Measurements from ENCODE around the gene ADAMTSL3.

GRCh38 chr15:84003791-84004503, 350.0 kb downstream of the ADAMTSL3 start:
- TF ChIP-seq FOXK2 (IDR thresholded peaks at IDR 0.05) (no peak), SP1 (IDR thresholded peaks at IDR 0.05) (no peak), ELF4 (IDR thresholded peaks at IDR 0.05) (no peak), FOXM1 (IDR thresholded peaks at IDR 0.05; ENCODE audit: borderline replicate concordance) (no peak), ARNT (IDR thresholded peaks at IDR 0.05) (no peak), NFRKB (IDR thresholded peaks at IDR 0.05) (no peak), FOXA1 (IDR thresholded peaks at IDR 0.05) (no peak), BHLHE40 (IDR thresholded peaks at IDR 0.05; ENCODE audit: borderline replicate concordance) (no peak), SUZ12 (IDR thresholded peaks at IDR 0.05) (no peak), TARDBP (IDR thresholded peaks at IDR 0.05) (no peak), L3MBTL2 (conservative IDR thresholded peaks at IDR 0.05) (no peak), ZNF384 (IDR thresholded peaks at IDR 0.05) (no peak)
- TF ChIP-seq, protein P1, sequence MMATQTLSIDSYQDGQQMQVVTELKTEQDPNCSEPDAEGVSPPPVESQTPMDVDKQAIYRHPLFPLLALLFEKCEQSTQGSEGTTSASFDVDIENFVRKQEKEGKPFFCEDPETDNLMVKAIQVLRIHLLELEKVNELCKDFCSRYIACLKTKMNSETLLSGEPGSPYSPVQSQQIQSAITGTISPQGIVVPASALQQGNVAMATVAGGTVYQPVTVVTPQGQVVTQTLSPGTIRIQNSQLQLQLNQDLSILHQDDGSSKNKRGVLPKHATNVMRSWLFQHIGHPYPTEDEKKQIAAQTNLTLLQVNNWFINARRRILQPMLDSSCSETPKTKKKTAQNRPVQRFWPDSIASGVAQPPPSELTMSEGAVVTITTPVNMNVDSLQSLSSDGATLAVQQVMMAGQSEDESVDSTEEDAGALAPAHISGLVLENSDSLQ (IDR thresholded peaks at IDR 0.05), result no peak

Data from HEK293T (cell line).